Measurements from ENCODE around the gene GLRX. TPM values are rescaled to one million over a fixed set of nuclear protein-coding genes. Genes with fewer than 3 reads are reported as not detected.

Gene GLRX
- total and polyA plus RNA-seq, 2 of the 4 experiments (the other 2 are of a cell fraction) = 142 to 193 TPM

DNA sequence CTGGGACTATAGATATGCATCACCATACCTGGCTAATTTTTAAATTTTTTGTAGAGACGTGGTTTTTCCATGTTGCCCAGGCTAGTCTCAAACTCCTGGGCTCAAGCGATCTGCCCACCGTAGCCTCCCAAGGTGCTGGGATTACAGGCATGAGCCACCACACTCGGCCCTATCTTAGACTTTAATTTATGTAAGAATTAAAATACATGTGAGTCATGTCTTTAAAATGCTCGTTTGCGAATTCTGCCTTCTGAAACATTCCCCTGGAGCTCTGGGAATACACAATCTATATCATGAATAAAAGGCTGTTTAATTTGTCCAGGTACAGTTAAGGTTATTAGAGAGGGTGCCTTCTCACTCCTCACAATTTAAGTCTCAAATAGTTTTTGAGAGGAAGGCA is 58.6 kb downstream of the GLRX start:
- dilution Hi-C loops (cut with HindIII; ENCODE audit: low sequenced_read_pairs, unreplicated experiment) = no loop called here
- BruUV-seq (replicated peaks) = no TSS peak

More for the DNA sequence above, 58.6 kb downstream of the GLRX start:
- Histone ChIP-seq H3K4me3 (ENCODE audit: insufficient read depth, low read depth, low read length) (no peak overlapping the region), H4K91ac (ENCODE audit: insufficient read depth, low read depth, low read length) (0 out of 2 replicates have a peak overlapping the region, but pooled peaks have one; percentile 21), H3K4ac (ENCODE audit: low read depth, low read length) (no peak overlapping the region), H3K79me1 (ENCODE audit: low read depth in 1 of 2, low read length in 2 of 2) (peaks cover 11 to 39% of the 10 kb centered on the region in 2 experiments), H3K27me3 (ENCODE audit: control insufficient read depth, insufficient read depth, low read length) (no peaks in the 10 kb centered on the region), H2BK20ac (ENCODE audit: low read depth, low read length) (no peak overlapping the region), H3K14ac (replicated peaks; ENCODE audit: low read depth, low read length) (no peak overlapping the region), H3K9ac (ENCODE audit: low read depth, low read length) (no peak overlapping the region), H2AK5ac (ENCODE audit: low read depth, low read length) (no peak overlapping the region), H3K9me1 (ENCODE audit: insufficient read depth, low read length) (peaks cover 11% of the 10 kb centered on the region), H3K36me3 (ENCODE audit: control insufficient read depth, insufficient read depth, low read length) (peaks cover 28% of the 10 kb centered on the region), H3K18ac (ENCODE audit: low read depth, low read length) (no peak overlapping the region; the same call in 1 of the 2 replicates), H4K5ac (ENCODE audit: low read depth, low read length) (no peak overlapping the region), H3K9me3 (ENCODE audit: control insufficient read depth, insufficient read depth, low read length) (no peaks in the 10 kb centered on the region), H4K8ac (ENCODE audit: low read depth in 2 of 2, low read length in 2 of 2) (peak overlapping the region in 1 of 2 experiments; percentile 56; a peak in 1 of 4 replicates), H2BK5ac (ENCODE audit: low read depth, low read length, poor library complexity, severe bottlenecking) (peak overlapping the region; percentile 18), H3K23ac (ENCODE audit: low read depth, low read length) (no peak overlapping the region), H3K4me2 (ENCODE audit: low read depth, low read length) (no peak overlapping the region), H2AK9ac (replicated peaks; ENCODE audit: low read depth, low read length, poor library complexity) (no peak overlapping the region), H2AFZ (replicated peaks; ENCODE audit: low read length, poor library complexity) (no peak overlapping the region), H4K20me1 (ENCODE audit: insufficient read depth, low read length) (no peaks in the 10 kb centered on the region), H2BK120ac (ENCODE audit: low read depth, low read length) (no peak overlapping the region), H3K56ac (ENCODE audit: extremely low read depth, insufficient read depth, low read length) (no peak overlapping the region), H3K27ac (ENCODE audit: insufficient read depth, low read length) (peak overlapping the region; percentile 13; the same call in 1 of the 2 replicates), H2BK15ac (ENCODE audit: low read depth, low read length) (no peak overlapping the region; the same call in 2 of the 3 replicates), H3K4me1 (ENCODE audit: control insufficient read depth, insufficient read depth, low read length) (peaks cover 19% of the 10 kb centered on the region)
- ChIA-PET POLR2A (ENCODE audit: unreplicated experiment) (no interaction called here), CTCF (no interaction called here)
- DNase-seq = no peak
- intact Hi-C loops (cut with micrococcal nuclease) = no loop called here
- ATAC-seq (ENCODE audit: low read depth) = no peak
- no CpG with 5 or more reads among the region's 6 CpGs for WGBS, 2 experiments (ENCODE audit: extremely low coverage in 2 of 2, insufficient read length in 1 of 2)
- in situ Hi-C loops (cut with MboI; ENCODE audit: low sequenced_read_pairs) = no loop called here
- TF ChIP-seq CEBPB (IDR thresholded peaks at IDR 0.05; ENCODE audit: low read depth, low read length) (no peak), CHD1 (IDR thresholded peaks at IDR 0.05; ENCODE audit: low read depth, low read length) (no peak), FOS (IDR thresholded peaks at IDR 0.05; ENCODE audit: low read depth, low read length) (no peak), MAFK (IDR thresholded peaks at IDR 0.05; ENCODE audit: low read depth, low read length) (no peak), BHLHE40 (IDR thresholded peaks at IDR 0.05; ENCODE audit: low read depth, low read length) (no peak), RCOR1 (IDR thresholded peaks at IDR 0.05; ENCODE audit: insufficient replicate concordance, low read length) (no peak), RAD21 (IDR thresholded peaks at IDR 0.05; ENCODE audit: low read length) (no peak), MXI1 (IDR thresholded peaks at IDR 0.05; ENCODE audit: borderline replicate concordance, low read depth, low read length) (no peak), MAZ (IDR thresholded peaks at IDR 0.05; ENCODE audit: borderline replicate concordance, low read depth, low read length) (no peak), RFX5 (IDR thresholded peaks at IDR 0.05; ENCODE audit: low read depth, low read length) (no peak), SMC3 (IDR thresholded peaks at IDR 0.05; ENCODE audit: low read depth, low read length) (no peak), NFE2L2 (IDR thresholded peaks at IDR 0.05; ENCODE audit: low read depth, low read length) (no peak)
- TF ChIP-seq, protein P1, sequence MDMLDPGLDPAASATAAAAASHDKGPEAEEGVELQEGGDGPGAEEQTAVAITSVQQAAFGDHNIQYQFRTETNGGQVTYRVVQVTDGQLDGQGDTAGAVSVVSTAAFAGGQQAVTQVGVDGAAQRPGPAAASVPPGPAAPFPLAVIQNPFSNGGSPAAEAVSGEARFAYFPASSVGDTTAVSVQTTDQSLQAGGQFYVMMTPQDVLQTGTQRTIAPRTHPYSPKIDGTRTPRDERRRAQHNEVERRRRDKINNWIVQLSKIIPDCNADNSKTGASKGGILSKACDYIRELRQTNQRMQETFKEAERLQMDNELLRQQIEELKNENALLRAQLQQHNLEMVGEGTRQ (IDR thresholded peaks at IDR 0.05; ENCODE audit: low read depth, low read length) = no peak
- TF ChIP-seq, protein P2, sequence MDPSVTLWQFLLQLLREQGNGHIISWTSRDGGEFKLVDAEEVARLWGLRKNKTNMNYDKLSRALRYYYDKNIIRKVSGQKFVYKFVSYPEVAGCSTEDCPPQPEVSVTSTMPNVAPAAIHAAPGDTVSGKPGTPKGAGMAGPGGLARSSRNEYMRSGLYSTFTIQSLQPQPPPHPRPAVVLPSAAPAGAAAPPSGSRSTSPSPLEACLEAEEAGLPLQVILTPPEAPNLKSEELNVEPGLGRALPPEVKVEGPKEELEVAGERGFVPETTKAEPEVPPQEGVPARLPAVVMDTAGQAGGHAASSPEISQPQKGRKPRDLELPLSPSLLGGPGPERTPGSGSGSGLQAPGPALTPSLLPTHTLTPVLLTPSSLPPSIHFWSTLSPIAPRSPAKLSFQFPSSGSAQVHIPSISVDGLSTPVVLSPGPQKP (IDR thresholded peaks at IDR 0.05; ENCODE audit: borderline replicate concordance, low read depth, low read length) = no peak
